ENCODE results near the gene NOC4L. TPM values are rescaled to one million over a fixed set of nuclear protein-coding genes. Genes with fewer than 3 reads are reported as not detected.

NOC4L gene
- polyA plus RNA-seq, 1 donor (not counting 4 experiments of a cell fraction or from before 2014, with no cell fraction given), result 3.7 TPM

- H3K4me2 ChIP-seq (ENCODE audit: control insufficient read depth, extremely low read depth, insufficient read depth, low read depth, low read length), result no peak overlapping the region
- dilution Hi-C loops (cut with MboI; ENCODE audit: extremely low pct_ligation_motif_present, low sequenced_read_pairs), result no loop called here
- no peaks in the 10 kb centered on the region for H3K9me3 ChIP-seq (ENCODE audit: control insufficient read depth, low read depth, low read length)
- TF ChIP-seq EZH2 (IDR thresholded peaks at IDR 0.05; ENCODE audit: low read length), result no peak
- TF ChIP-seq, protein P1, sequence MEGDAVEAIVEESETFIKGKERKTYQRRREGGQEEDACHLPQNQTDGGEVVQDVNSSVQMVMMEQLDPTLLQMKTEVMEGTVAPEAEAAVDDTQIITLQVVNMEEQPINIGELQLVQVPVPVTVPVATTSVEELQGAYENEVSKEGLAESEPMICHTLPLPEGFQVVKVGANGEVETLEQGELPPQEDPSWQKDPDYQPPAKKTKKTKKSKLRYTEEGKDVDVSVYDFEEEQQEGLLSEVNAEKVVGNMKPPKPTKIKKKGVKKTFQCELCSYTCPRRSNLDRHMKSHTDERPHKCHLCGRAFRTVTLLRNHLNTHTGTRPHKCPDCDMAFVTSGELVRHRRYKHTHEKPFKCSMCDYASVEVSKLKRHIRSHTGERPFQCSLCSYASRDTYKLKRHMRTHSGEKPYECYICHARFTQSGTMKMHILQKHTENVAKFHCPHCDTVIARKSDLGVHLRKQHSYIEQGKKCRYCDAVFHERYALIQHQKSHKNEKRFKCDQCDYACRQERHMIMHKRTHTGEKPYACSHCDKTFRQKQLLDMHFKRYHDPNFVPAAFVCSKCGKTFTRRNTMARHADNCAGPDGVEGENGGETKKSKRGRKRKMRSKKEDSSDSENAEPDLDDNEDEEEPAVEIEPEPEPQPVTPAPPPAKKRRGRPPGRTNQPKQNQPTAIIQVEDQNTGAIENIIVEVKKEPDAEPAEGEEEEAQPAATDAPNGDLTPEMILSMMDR (optimal IDR thresholded peaks at IDR 0.05 in 1 of 3, IDR thresholded peaks at IDR 0.05 in 1 of 3, conservative IDR thresholded peaks at IDR 0.05 in 1 of 3; ENCODE audit: extremely low read depth in 1 of 3, insufficient read depth in 2 of 3, low read length in 3 of 3), result no peak
- H3K4me3 ChIP-seq (ENCODE audit: control insufficient read depth in 2 of 3, extremely low read depth in 1 of 3, insufficient read depth in 2 of 3, low read depth in 1 of 3, low read length in 3 of 3), result no peak overlapping the region
- H3K27ac ChIP-seq (ENCODE audit: control insufficient read depth, insufficient read depth, low read length), result no peak overlapping the region
- FAIRE-seq (no peak), DNase-seq (ENCODE audit: low read depth, low spot score) (no peak)
- H4K20me1 ChIP-seq (ENCODE audit: control insufficient read depth, extremely low read depth, insufficient read depth, low read length), result no peaks in the 10 kb centered on the region
- H3K27me3 ChIP-seq (ENCODE audit: control insufficient read depth, extremely low read depth, insufficient read depth, low read length), result no peaks in the 10 kb centered on the region
- no peaks in the 10 kb centered on the region for H3K9me1 ChIP-seq (ENCODE audit: control insufficient read depth, extremely low read depth, insufficient read depth, low read length)
- peaks cover 0 to 20% of the 10 kb centered on the region in 2 experiments for H3K36me3 ChIP-seq (ENCODE audit: control insufficient read depth in 2 of 2, extremely low read depth in 1 of 2, insufficient read depth in 2 of 2, low read length in 2 of 2)
- no peaks in the 10 kb centered on the region for H3K79me2 ChIP-seq (ENCODE audit: control insufficient read depth, insufficient read depth, low read length)
- no peak overlapping the region for H2AFZ ChIP-seq (ENCODE audit: control insufficient read depth, low read length)
- H3K9ac ChIP-seq (ENCODE audit: control insufficient read depth, extremely low read depth, insufficient read depth, low read length), result no peak overlapping the region
- H3K4me1 ChIP-seq (ENCODE audit: control insufficient read depth, extremely low read depth, insufficient read depth, low read length), result no peaks in the 10 kb centered on the region
Measured at GRCh38 chr12:132129007-132129406, 15.2 kb upstream of the NOC4L start.

- peaks cover 0 to 16% of the 10 kb centered on the region in 2 experiments for H3K36me3 ChIP-seq (ENCODE audit: control insufficient read depth in 2 of 2, extremely low read depth in 1 of 2, insufficient read depth in 2 of 2, low read length in 2 of 2)
- no peaks in the 10 kb centered on the region for H3K9me1 ChIP-seq (ENCODE audit: control insufficient read depth, extremely low read depth, insufficient read depth, low read length)
- no peak for TF ChIP-seq EZH2 (IDR thresholded peaks at IDR 0.05; ENCODE audit: low read length)
- TF ChIP-seq, protein P1 (optimal IDR thresholded peaks at IDR 0.05 in 1 of 3, IDR thresholded peaks at IDR 0.05 in 1 of 3, conservative IDR thresholded peaks at IDR 0.05 in 1 of 3; ENCODE audit: extremely low read depth in 1 of 3, insufficient read depth in 2 of 3, low read length in 3 of 3), result no peak
- no peaks in the 10 kb centered on the region for H3K27me3 ChIP-seq (ENCODE audit: control insufficient read depth, extremely low read depth, insufficient read depth, low read length)
- H3K9me3 ChIP-seq (ENCODE audit: control insufficient read depth, low read depth, low read length), result no peaks in the 10 kb centered on the region
- no peaks in the 10 kb centered on the region for H4K20me1 ChIP-seq (ENCODE audit: control insufficient read depth, extremely low read depth, insufficient read depth, low read length)
- H3K4me2 ChIP-seq (ENCODE audit: control insufficient read depth, extremely low read depth, insufficient read depth, low read depth, low read length), result no peak overlapping the region
- no peaks in the 10 kb centered on the region for H3K79me2 ChIP-seq (ENCODE audit: control insufficient read depth, insufficient read depth, low read length)
- dilution Hi-C loops (cut with MboI; ENCODE audit: extremely low pct_ligation_motif_present, low sequenced_read_pairs), result no loop called here
- no peak for FAIRE-seq
- DNase-seq (ENCODE audit: low read depth, low spot score), result no peak
- no peaks in the 10 kb centered on the region for H3K4me1 ChIP-seq (ENCODE audit: control insufficient read depth, extremely low read depth, insufficient read depth, low read length)
- H3K4me3 ChIP-seq (ENCODE audit: control insufficient read depth in 2 of 3, extremely low read depth in 1 of 3, insufficient read depth in 2 of 3, low read depth in 1 of 3, low read length in 3 of 3), result no peak overlapping the region
- no peak overlapping the region for H2AFZ ChIP-seq (ENCODE audit: control insufficient read depth, low read length)
- no peak overlapping the region for H3K9ac ChIP-seq (ENCODE audit: control insufficient read depth, extremely low read depth, insufficient read depth, low read length)
- no peak overlapping the region for H3K27ac ChIP-seq (ENCODE audit: control insufficient read depth, insufficient read depth, low read length)
Measured at GRCh38 chr12:132130690-132131089, 13.6 kb upstream of the NOC4L start.

Data from keratinocyte (primary cell).